HG02970 (cell line): Measurements from ENCODE around the gene TNXB.
"Not testable (repeated sequence)": the region's sequence is repeated elsewhere in the genome, so short reads cannot be mapped to it uniquely, and the experiment has no call there.

ENCODE experiments used
- ATAC-seq: cut with Tn5 transposase; IDR thresholded peaks from one replicate; pipeline ENCODE4 v1.9.1; 2021; ENCODE audit warnings: mild to moderate bottlenecking, moderate library complexity, moderate number of reproducible peaks; ENCODE audit not compliant: unreplicated experiment, low FRiP score

Gene TNXB

GRCh38 chr6:32086661-32087573 is 22.2 kb downstream of the TNXB start:
- ATAC-seq: no peak

GRCh38 chr6:32085759-32086459 is 23.2 kb downstream of the TNXB start:
- no peak for ATAC-seq

GRCh38 chr6:32084780-32085179 is 24.4 kb downstream of the TNXB start:
- no peak for ATAC-seq

GRCh38 chr6:32083812-32084768 is 25.0 kb downstream of the TNXB start:
- no peak for ATAC-seq

DNA sequence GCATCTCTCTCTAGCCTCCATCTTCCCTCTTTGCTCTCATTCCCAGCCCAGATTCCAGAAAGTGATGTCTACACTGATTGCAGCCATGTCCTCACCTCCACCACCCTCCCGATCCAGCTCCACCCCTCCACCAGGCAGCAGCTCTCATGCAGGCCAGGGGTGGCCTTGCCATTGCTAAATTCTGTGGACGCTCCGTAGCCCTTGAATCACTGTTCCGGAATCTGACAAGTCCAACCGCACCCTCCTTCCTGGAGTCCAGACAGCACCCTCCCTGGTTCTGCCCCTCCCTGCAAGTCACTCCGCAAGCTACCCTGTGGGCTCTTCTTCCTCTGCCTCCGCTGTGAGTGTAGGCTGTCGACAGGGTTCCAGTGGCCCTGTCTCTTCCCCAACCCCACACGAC is 26.2 kb downstream of the TNXB start:
- ATAC-seq: no peak

DNA sequence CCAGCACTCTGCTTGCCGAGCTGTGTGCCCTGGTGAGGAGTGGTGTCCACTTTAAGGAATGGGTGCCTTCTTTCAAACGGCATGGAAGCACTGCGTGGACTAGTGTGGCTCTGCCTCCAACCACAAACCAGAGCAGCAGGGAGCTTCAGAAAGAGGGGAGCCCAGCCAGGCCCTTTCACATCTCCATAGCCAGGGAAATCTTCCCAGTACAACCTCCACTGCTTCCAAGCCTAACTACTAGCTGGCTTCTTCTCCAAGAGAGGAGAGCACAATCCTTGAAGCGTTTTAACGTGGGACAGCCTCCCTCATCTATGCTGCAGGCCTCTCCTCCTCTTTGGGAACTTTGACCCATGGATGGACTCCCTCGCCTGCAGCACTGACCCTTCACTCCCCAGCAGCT is 26.7 kb downstream of the TNXB start:
- ATAC-seq: no peak

- no peak for ATAC-seq
These were observed 27.8 kb downstream of the TNXB start for GRCh38 chr6:32081168-32081990.

GRCh38 chr6:32079566-32080290 is 29.4 kb downstream of the TNXB start:
- no peak for ATAC-seq

GRCh38 chr6:32076321-32076809 is 32.8 kb downstream of the TNXB start:
- ATAC-seq: no peak

- ATAC-seq: no peak
These were observed 33.4 kb downstream of the TNXB start for GRCh38 chr6:32075781-32076180.

DNA sequence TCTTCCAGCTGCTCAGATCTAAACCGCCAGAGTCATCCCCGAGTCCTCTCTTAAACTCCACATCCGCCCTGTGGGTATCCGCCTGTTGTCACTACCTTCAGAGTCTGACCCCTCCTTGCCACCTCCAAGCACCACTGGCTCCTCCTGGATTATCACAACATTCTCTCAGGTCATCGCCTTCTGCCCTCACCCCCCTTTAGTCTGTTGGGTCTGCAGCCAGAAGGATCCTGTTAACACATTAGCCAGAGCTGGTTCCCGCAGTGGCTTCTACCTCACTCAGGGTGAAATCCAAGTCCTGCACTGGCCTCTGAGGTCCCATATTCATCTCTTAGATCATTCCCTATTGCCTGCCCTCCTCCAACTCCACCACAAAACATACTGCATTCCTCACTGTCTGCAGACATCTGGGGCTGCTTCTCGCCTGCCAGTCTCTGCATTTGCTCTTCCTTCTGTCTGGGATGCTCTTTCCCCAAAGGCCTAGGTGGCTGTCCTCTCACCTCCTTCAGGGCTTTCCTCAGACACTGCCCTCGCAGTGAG is 34.1 kb downstream of the TNXB start:
- no peak for ATAC-seq

GRCh38 chr6:32073613-32074012 is 35.5 kb downstream of the TNXB start:
- no peak for ATAC-seq

DNA sequence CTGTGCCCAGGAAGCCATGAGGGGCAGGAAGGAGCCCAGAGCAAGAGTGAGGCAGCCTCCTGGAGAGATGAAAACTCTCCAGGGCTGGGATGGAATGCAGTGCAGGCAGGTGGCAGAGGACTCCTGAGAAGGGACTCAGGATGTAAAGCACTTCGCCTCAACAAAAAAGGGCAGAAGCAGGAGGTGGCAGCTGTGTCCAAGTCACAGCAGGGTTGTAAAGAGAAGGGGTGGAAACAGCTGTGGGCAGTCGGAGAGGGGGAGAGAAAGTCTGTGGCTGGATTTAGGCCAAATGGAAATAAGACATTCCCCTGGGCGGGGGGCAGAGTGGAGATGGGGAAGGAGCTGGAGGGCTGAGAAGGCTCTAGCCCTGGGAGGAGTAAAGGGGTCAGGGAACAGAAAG is 36.0 kb downstream of the TNXB start:
- no peak for ATAC-seq

DNA sequence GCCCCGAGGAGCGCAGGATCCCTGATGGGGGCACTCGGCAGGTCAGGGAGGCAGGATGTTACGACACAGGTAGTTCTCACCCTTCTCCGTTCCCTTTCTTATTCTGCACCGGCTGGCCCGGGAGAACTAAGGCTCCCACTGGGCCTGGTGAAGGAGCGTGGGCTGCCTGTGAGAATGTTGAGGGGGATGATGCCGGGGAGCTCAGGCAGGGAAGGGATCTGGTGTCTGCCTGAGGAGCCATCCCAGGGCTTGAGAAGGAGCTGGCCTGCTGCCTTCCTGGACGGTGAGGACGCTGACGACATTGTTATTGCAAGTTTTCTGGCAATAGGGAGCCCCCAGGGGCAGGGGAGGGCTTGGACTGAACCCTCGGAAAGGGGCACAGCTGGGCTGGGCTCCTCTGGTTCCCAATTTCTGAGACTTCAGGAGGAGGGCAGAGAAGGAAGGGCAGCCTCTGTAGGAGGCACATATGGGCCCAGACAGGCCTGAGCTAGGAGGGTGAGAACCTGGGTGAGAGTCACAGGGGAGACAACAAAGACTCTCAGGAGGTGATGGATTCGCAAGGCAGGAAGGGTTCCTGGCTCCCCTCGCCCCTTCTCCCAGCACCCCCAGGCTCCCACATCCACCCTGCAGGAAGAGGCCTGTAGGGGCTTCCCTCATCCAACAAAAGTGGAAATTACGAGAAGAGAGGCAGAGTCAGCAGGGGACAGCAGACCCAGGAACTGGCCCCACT is 38.2 kb downstream of the TNXB start:
- ATAC-seq: no peak

DNA sequence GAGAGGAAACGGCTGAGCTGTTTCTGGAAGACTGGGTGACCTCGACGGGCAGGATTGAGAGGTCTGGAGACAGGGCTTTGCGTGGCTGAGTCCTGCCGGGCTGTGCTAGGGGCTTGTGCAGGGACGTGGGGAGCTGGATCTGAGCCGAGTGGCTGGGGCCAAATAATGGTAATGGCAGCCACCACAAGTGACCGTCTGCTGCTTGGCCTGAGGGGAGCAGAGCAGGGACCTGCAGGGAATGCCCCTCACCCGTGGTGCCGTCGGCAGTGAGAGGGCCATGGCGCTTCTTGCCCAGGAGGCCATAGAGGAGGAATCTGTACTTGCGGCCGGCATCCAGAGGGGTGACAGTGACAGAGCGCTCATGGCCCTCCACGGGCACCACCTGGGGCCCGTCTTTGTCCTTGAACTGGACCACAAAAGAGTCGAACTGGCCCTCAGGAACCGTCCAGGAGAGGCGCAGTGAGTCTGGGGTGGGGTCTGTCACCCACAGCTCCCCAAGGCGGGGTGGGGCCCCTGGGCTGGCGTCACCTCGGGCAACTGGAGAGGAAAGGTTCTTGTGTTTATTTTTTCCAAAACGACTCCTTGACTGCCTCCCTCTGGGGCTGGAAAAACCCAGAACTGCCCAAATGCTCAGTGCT is 39.1 kb downstream of the TNXB start:
- ATAC-seq: no peak

DNA sequence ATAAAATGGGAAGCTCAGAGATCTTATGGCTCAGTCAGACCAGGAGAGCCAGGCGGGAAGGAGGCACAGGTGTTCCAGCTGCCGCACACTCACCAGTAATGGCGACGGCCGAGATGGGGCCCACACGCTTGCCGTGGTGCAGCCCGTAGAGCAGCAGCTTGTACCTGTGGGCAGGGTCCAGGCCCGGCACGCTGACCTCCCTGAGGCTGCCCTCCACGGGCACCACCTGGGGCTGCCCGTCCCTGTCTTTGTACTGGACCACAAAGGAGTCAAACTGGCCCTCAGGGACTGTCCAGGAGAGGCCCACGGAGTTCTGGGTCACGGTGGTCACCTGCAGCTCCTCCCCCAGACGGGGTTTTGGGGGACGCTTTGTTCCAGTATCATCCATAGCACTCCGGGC is 39.7 kb downstream of the TNXB start:
- ATAC-seq: no peak

DNA sequence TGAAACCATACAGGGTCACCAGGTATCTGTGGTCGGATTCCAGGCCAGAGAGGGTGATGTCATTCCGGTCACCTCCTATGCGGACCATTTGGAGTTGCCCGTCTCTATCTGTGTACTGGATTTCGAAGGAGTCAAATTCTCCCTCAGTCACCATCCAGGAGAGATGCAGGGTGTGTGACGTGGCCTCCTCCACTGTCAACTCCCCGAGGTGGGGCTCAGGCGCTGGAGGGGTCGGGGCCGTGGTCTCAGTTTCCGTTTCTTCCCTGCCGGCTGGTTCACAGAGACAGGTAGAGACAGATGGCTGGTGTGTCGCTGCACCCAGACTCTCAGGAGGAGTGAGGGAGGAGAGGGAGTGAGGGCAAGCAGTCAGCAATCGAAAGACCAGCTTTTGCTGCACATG is 40.3 kb downstream of the TNXB start:
- no peak for ATAC-seq

DNA sequence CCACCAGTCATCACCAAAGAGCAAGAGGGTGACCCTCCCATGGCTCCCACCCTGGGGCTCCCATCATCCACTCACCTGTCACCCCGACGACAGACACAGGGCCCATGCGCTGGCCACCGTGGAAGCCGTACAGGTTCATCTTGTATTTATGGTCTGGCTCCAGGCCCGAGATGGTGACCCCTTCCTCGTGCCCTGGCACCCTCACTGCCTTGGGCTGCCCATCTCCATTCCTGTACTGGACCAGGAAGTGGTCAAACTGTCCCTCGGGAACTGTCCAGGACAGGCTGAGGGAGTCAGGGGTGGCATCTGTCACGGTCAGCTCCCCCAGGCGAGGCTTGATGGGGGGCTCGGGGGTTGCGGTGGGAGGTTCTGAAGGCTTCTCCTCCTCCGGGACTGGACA is 40.8 kb downstream of the TNXB start:
- not testable (repeated sequence) for ATAC-seq
